KMS-11 (cell line): Measurements from ENCODE around the gene MYLK2.

Experiments used
- H2AFZ ChIP-seq: fragments of 200-600 bp; sonication (generic); 2 replicates; pipeline ENCODE4 v1.6.1; 2016; ENCODE audit warnings: antibody characterized with exemption, mixed run types, low read depth
- H3K27ac ChIP-seq: fragments of 200-600 bp; sonication (generic); 2 replicates; pipeline ENCODE4 v1.6.1; 2016; ENCODE audit warnings: mild to moderate bottlenecking, mixed run types
- H3K27me3 ChIP-seq: fragments of 200-600 bp; sonication (generic); 2 replicates; pipeline ENCODE4 v1.6.1; 2017; ENCODE audit warnings: mild to moderate bottlenecking, low read depth, mixed run types, moderate library complexity; ENCODE audit not compliant: insufficient read depth
- H3K36me3 ChIP-seq: fragments of 200-600 bp; sonication (generic); 2 replicates; pipeline ENCODE4 v1.6.1; 2017; ENCODE audit warnings: mild to moderate bottlenecking, mixed run types; ENCODE audit not compliant: insufficient read depth
- H3K4me1 ChIP-seq: fragments of 200-600 bp; sonication (generic); 2 replicates; pipeline ENCODE4 v1.6.1; 2016; ENCODE audit warnings: mild to moderate bottlenecking, low read depth, mixed run types; ENCODE audit not compliant: poor library complexity, severe bottlenecking
- H3K4me2 ChIP-seq: fragments of 200-600 bp; sonication (generic); 2 replicates; pipeline ENCODE4 v1.7.0; 2016; ENCODE audit warnings: mild to moderate bottlenecking, mixed run types
- H3K4me3 ChIP-seq: fragments of 200-600 bp; sonication (generic); IDR thresholded peaks from 2 replicates; pipeline ENCODE4 v1.6.1; 2017; ENCODE audit warnings: low read depth, low read length, mixed read lengths; ENCODE audit not compliant: insufficient read depth
- H3K79me2 ChIP-seq: fragments of 200-600 bp; sonication (generic); 2 replicates; pipeline ENCODE4 v1.6.1; 2016; ENCODE audit warnings: low read depth, mixed run types; ENCODE audit not compliant: insufficient read depth
- H3K9ac ChIP-seq: fragments of 200-600 bp; sonication (generic); 2 replicates; pipeline ENCODE4 v1.6.1; 2016; ENCODE audit warnings: mild to moderate bottlenecking, mixed run types
- H4K20me1 ChIP-seq: fragments of 200-600 bp; sonication (generic); 2 replicates; pipeline ENCODE4 v1.6.1; 2016; ENCODE audit warnings: mild to moderate bottlenecking, mixed run types; ENCODE audit not compliant: insufficient read depth
- TF ChIP-seq, protein P1 (sequence below): fragments of 200-600 bp; sonication (generic); conservative IDR thresholded peaks from 2 replicates; pipeline ENCODE4 v1.6.1; 2017; ENCODE audit warnings: low read depth, mild to moderate bottlenecking, antibody characterized with exemption, low read length, moderate library complexity, mixed read lengths

MYLK2 gene

DNA sequence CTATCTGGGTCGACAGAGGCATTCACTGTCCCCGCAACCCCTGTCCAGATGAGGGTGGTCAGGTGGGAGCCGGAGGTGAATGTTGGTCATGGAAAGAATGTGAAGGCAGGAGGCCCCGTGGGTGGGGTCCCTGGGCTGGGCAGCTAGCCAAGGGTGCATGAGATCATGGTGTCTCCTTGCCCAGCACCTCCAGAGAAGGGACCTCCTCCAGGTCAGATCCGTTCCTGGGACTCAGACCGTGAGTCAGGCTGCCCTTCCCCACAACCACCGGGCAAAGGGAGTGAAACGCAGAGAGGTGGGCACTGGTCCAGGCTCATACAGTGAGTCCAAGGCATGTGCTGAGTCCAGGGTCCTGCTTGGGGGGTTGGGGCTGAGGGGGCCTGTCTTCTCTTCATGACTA, 22.8 kb downstream of the MYLK2 start:
- H3K4me2 ChIP-seq: no peak overlapping the region
- H3K27ac ChIP-seq: no peak overlapping the region
- no peak overlapping the region for H2AFZ ChIP-seq
- peaks cover 30% of the 10 kb centered on the region for H3K4me1 ChIP-seq
- no peaks in the 10 kb centered on the region for H3K36me3 ChIP-seq
- no peak overlapping the region for H3K9ac ChIP-seq
- no peaks in the 10 kb centered on the region for H3K79me2 ChIP-seq
- H4K20me1 ChIP-seq: no peaks in the 10 kb centered on the region
- TF ChIP-seq, protein P1, sequence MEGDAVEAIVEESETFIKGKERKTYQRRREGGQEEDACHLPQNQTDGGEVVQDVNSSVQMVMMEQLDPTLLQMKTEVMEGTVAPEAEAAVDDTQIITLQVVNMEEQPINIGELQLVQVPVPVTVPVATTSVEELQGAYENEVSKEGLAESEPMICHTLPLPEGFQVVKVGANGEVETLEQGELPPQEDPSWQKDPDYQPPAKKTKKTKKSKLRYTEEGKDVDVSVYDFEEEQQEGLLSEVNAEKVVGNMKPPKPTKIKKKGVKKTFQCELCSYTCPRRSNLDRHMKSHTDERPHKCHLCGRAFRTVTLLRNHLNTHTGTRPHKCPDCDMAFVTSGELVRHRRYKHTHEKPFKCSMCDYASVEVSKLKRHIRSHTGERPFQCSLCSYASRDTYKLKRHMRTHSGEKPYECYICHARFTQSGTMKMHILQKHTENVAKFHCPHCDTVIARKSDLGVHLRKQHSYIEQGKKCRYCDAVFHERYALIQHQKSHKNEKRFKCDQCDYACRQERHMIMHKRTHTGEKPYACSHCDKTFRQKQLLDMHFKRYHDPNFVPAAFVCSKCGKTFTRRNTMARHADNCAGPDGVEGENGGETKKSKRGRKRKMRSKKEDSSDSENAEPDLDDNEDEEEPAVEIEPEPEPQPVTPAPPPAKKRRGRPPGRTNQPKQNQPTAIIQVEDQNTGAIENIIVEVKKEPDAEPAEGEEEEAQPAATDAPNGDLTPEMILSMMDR: no peak
- peaks cover 26% of the 10 kb centered on the region; the same call in 1 of the 2 replicates for H3K27me3 ChIP-seq
- H3K4me3 ChIP-seq: no peak overlapping the region

DNA sequence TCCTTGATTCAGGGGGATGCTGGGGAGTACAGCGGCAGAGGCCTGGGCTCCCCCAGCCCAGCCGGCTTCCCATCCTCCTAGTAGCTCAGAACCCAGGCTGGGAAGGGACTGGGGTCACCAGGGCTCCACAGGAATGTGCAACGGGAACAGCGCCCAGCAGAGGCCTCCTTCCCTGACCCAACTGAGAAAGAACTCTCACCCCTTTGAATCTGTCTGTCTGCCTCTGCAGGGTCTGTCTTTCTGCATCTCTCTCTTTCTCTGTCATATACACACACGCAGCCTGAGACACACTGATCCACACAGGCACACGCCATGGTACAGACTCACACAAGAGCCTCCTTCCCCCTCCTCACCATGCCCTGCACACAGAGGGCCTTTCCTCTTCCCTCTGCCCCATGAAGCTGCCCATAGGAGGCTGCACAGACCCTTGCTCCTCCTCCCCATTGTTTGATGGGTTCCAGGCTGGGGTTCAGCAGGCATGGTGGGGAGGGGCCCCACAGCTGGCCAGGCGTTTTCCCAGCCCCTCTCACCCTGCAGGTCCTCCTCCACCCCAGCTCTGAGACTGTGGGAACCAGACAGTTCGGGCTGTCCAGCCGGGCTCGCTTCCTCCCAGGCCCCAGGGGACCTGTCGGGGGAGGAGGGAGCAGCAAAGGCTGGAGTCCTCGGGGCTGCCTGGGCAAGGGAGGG, 23.5 kb downstream of the MYLK2 start:
- H3K36me3 ChIP-seq: no peaks in the 10 kb centered on the region
- no peak overlapping the region for H3K9ac ChIP-seq
- H3K27me3 ChIP-seq: peaks cover 33% of the 10 kb centered on the region
- H3K79me2 ChIP-seq: no peaks in the 10 kb centered on the region
- no peak overlapping the region for H3K4me2 ChIP-seq
- H3K27ac ChIP-seq: no peak overlapping the region
- H4K20me1 ChIP-seq: no peaks in the 10 kb centered on the region
- no peak overlapping the region for H3K4me3 ChIP-seq
- H3K4me1 ChIP-seq: peaks cover 27% of the 10 kb centered on the region
- TF ChIP-seq, protein P1: no peak
- H2AFZ ChIP-seq: no peak overlapping the region

DNA sequence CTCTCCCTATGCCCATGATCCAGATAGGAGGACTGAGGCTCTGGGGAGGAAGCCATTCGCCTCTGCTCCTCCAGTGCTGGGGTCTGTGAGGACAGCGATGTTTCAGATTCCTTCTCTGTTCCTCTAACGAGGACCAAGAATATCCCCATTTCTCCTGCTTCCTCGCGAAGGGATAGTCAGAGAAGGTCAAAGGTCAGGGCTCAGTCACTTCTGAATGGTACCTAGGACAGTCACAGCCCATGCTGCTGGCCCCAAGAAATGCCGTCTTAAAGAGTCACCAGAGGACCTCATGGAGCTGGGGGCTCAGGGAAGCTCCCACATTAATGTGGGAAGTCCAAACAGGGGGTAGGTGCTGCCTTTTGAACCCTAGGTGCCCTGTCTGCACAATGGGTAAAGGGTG, 24.1 kb downstream of the MYLK2 start:
- TF ChIP-seq, protein P1: no peak
- Histone ChIP-seq H3K27ac (no peak overlapping the region), H3K79me2 (no peaks in the 10 kb centered on the region), H4K20me1 (no peaks in the 10 kb centered on the region), H2AFZ (no peak overlapping the region), H3K27me3 (peaks cover 40% of the 10 kb centered on the region), H3K9ac (no peak overlapping the region), H3K4me2 (no peak overlapping the region), H3K4me1 (peaks cover 20% of the 10 kb centered on the region), H3K4me3 (no peak overlapping the region), H3K36me3 (no peaks in the 10 kb centered on the region)

DNA sequence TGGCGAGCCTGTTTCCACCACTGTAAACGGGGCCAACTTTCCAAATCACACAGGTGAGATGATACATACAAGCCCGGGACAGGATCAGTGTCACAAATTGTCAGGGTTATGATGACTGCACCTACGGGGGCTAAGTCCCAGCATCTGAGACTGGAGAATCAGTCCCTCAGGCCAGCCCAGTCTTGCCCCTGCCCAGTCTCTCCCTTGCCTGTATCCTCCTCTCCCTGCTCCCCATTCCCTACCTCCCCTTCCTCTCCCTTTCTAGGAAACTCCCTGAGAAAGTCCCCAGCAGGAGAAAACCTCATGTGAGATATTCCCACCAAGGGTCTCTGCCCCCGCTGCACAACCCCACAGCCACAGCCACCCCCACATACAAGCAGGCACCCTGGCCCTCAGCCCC, 24.7 kb downstream of the MYLK2 start:
- no peaks in the 10 kb centered on the region for H3K36me3 ChIP-seq
- H3K4me3 ChIP-seq: no peak overlapping the region
- peaks cover 20% of the 10 kb centered on the region for H3K4me1 ChIP-seq
- no peak overlapping the region for H3K4me2 ChIP-seq
- H3K27ac ChIP-seq: no peak overlapping the region
- H3K9ac ChIP-seq: no peak overlapping the region
- H2AFZ ChIP-seq: no peak overlapping the region
- TF ChIP-seq, protein P1: no peak
- H4K20me1 ChIP-seq: no peaks in the 10 kb centered on the region
- no peaks in the 10 kb centered on the region for H3K79me2 ChIP-seq
- peaks cover 46% of the 10 kb centered on the region for H3K27me3 ChIP-seq
